NCI-H2227 (cell line): ENCODE results near the gene SLC6A9.

Source experiments
- DNase-seq: peaks from one replicate; lab custom pipeline; 2025; ENCODE audit not compliant: unreplicated experiment; lab: John Stamatoyannopoulos, UW

SLC6A9 gene

DNA sequence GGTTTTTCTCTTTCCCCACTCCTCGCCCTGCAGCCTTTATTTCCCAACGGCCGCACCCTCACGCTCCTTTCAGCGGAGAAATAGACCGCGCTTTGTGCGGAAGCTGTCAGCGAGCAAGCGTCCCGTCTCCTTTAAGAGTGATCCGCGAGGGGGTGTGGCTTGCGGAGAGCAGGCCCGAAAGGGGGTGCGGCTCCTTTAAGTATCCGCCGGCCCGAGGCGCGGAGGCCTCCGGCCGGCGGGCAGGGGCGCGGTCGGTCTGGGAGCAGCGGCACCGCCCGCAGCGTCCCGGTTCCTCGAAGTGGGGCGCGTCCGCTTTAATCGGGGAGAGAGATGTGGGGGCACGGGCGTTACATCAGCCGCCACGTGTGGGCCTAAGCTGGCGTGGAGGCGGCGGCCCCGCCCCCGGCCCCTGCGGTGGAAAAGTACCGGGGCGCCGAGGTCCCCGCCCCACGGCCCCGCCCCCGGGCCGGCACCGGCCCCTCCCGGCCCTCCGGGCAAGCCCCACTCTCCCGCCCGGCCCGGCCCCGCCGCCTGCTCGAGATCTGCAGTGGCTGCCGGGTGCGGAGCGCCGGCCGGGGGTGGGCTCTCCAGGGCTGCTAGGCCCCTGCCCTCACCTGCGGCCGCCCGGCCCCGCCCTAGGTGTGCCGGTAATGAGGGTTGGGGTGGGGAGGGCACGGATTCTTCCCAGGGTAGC is 1.2 kb downstream of the SLC6A9 start:
- peak; percentile 91 for DNase-seq

DNA sequence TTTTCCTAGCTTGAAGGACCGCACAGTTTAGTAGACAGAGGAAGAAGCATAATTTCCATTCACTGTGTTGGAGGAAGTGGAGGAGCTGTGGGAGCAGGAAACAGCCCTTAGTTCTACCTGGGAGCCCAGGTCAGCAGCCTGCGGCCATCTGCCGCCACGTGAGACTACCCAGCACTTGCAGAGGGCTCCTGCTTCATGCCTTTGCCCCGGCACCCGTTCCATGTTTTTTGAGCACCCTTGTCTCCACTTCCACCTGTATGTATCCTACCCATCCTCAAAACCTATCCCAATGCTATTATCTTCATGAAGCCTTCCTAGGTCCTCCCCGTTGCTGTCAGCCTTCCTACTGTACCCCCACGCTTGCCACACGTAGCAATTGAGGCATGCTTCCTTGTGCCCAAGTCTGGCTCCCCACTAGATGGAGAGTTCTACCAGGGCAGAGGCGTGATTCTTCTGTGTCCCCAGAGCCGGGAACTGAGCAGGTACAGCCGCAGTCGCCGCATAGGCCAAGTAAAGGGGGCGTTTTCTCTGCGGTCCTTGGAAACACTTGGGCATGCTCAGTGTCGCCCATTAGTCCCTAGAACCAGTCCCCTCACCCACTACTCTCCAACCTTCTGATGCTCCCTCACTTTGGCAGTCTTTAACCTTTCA is 1.9 kb downstream of the SLC6A9 start:
- DNase-seq, result peak; percentile 78

DNA sequence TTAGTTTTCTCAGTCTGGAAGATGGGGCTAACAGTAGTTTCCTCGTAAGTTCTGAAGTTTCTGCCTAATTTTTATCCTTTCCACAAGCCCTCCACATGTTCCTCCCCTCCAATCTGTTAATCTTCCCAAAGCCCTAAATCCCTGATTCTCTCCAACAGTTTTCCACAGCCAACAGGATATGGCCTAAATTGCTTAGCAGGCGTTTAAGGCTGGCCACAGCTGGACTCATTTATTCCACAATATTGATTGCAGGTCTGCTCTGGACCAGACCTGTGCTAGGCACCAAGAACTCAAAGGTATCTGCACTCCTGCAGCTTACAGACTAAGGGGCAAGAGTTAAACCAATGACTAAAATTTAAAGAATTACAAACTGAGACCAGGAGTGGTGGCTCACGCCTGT is 3.9 kb downstream of the SLC6A9 start:
- no peak for DNase-seq

DNA sequence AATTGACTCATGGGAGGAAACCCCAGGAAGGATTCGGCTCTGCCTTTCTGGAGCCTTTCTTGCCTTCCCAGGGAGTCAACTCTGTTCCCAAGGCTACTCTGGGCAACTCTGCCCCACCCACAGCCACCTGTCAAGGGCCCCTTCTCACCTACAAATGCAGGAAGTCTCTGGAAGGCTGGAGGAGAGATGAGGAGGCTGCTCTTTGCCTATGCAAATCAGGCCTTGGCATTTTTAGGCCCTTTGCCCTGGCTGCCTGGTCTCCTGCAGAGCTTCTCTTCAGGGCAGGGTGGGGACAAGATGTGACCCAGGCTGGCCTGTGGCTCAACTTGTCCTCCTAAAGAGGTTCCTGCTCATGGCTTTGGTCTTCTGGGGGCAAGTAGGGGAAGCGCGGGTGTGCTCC is 5.4 kb downstream of the SLC6A9 start:
- no peak for DNase-seq

DNA sequence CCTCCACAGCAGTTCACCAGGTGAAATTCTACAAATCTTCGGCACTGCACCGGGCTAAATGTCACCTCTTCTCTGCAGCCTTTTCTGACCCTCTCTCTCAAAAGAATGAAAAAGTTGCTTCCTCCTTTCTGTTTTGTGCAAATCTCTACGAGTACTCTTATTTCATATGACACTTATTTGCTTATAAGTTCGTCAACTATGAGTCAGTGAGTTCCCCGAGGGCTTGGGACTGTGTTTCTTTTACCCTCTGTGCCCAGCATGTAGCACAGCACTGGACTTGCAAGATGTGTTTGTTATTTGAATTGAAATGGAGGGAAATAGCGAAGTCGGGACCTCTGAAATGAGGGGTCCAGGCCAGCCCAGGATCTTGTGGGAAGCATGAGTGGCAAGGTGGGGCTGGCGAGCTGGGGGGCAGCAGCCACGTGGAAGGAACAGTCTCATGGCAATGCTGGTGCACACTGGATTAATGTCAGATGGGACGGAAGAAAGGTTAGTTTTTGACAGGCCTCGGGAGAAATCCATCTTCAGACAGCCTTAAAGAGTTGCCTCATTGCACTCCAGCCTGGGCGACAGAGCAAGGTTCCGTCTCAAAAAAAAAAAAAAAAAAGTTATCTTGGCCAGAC is 6.2 kb downstream of the SLC6A9 start:
- no peak for DNase-seq

DNA sequence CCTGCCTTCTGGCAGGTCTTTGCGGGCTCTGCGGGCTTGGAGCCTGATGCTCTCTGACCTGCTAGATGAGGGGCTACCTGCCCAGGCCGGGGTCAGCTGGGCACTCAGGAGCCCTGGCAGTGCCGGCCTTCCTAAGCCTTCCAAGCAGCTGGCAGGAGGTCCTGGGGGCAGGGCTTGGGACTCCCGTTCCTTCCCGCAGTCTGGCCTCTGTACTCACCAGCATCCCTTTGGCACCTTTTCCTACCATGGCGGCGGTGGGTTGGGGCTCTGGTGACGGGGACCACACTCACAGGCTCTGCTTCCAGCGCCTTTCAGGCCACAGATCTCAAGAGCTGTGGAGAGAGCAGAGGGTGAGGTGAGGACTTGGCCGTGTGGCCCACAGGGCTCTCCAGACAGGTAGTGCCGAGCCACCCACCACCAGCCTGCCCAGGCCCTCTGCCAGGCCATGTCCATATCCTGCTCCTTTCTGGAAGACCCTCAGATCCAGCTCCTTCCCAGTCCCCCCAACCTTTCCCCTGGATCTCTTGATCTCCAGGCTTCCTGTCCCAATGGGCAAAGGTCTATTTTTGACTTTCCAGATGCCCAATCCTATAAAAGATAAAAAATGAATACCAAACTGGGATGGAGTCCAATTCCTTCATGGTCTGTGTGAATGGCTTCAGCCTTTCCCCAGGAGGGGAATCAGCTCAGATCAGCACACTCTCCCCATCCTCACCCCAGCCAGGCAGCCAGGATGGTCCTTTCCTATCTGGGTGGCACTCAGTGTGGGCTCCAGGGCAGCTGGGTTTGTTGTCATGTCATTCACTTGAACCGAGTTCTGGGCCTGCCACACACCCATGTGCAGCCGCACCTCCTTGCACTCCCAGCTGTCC is 7.0 kb downstream of the SLC6A9 start:
- DNase-seq, result no peak

DNA sequence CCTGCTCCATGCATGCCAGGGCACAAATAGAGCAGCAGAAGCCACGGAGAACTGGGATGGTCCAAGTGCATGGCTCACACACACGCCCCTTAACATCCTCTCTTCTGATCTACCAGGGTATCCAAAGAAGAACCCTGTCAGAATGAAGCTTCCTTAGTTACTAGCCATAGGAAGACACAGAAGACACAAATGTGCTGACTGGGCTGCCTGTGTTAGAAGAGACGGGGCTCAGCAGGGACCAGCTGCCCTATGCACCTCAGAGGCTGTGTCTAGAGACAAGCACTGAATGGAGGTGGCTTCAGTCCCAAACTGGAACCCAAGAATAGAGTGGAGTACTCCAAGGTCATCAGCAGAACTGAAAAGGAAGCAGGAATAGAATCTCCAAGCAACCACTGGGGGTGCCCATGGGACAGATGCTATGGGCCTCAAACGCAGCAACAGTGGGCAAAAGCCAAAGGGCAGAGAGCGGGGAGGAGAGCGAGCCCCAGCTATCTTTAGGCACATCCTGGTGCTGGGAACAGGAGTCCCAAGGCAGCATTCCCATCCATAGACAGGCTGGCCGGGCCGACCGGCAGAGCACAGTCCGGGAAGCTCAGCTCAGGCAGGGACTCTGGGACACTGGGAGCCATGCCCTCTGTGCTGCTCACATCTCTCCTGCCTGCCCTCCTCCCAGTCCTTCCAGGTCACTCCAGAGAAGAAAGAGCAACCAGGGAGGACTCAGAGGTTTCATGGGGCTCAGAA is 9.5 kb downstream of the SLC6A9 start:
- no peak for DNase-seq

DNA sequence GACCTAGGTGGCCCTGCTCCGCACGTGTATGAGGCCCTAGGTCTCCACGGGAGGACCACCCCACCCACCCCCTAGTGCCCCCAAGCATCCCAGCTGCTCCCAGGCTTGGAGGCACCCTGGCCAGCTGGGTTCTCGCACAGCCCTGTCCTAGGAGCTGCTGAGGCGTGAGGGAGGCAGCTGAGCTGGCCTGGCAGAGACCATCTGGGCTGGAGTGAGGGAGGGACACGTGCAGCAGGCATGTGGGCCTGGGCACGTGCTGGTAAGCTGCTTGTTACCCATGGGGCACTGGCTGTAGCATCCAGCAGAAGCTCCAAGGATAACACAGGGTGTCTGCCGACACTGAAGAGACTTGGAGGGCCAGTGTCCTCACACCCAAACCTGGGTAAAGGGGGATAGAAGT is 10.1 kb downstream of the SLC6A9 start:
- DNase-seq, result no peak

DNA sequence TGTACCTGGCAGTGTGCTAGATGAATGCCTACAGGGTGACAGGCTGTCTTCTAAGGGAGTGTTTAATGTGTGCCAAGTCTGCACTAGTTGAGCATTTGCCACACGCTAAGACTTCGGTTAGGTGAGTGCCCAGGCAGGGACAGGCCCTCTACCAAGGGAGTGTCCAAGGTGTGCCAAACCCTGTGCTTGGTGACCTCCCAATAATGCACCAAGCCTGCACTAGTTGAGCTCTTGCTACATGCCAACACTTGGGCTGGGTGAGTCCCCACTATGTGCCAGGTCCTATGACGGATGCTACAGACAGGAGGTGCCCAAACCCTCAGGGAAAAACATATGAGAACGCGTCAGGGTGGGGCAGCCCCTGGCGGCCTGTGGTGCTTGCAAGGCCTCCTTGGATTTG is 10.8 kb downstream of the SLC6A9 start:
- DNase-seq, result no peak

DNA sequence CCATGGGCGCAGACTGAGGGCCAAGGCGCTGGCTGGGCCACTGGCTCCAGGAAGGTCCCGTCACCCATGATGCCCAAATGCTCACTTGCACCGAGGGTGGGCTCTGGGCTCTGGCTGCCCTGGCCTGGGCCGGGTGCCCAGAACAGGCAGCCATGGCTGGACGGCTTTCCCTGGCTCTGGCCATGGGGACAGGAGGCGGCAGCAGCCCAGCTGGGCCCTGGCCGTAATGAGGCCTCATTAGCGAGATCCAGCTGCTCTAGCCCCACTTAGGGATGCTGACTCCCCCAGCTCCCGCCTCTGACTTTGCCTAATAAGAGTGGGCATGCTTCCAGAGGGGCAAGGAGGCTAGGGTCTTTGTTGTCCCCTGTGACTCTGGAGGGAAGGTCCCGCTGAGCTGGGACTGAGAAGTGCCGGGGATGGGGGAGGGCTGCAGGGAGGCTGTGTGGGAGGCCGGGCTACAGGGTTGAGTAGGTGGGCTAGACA is 11.8 kb downstream of the SLC6A9 start:
- peak; percentile 18 for DNase-seq

DNA sequence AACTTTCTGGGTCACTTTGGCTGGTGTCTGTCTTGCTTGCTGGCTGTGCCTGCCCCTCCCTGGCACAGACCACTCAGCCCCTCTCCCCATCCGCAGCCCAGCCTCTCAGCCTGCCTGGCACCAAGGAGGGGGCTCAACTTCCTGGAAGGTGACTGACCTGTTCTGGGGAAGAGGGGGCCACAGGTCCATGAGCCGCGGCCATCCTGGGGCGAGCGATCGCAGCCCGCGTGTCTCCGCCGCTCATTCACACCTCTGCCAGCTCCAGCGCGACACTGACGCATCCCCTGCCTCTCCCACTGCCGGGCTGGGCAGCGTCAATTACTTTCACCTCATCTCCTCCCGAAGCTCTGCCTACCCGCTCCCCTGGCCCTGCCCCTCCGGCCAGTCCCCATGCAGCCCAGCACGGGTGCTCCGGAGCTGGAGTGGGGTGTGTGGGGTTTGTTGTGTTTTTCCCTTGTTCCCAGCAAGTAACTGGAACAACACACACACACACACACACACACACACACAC is 14.3 kb downstream of the SLC6A9 start:
- DNase-seq, result no peak

DNA sequence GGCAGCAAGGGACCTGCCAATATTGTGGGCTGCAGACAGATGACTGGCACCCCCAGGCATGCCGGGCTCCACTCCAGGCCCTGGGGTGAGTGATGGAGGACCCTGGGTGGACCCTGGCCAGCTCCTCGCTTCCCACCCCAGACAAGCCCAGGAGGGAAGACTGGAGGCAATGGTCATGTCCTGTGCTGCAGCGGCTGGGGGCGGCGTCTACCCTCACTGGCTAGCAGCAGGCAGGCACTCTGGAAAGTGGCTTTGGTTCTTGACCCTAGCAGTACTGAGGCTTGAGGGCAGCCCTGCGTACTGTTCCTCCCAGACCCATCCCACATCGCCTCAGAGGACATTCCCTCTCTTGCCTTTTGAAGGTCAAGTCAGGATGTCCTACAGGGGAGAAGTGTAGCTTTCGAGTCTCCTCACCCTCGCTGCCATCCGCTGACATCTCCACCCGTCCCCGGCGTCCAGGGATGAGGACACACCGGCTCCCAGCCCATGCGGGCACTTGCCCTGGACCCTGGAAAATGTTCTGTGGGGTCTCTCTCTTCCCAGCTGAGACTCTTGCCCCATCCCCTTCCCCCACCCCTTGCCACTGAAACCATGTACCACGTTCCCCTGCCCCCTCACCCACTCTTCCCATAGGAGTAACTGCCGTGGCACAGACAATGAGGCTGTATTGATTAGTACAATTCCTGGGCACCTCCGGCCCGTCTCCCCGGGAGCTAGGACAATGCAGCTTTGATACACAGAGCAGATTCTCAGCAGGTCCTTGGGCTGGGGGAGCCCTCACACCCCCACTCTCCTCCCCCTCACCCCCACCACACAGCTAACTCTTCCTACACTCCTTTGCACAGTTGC is 15.0 kb downstream of the SLC6A9 start:
- DNase-seq, result no peak

DNA sequence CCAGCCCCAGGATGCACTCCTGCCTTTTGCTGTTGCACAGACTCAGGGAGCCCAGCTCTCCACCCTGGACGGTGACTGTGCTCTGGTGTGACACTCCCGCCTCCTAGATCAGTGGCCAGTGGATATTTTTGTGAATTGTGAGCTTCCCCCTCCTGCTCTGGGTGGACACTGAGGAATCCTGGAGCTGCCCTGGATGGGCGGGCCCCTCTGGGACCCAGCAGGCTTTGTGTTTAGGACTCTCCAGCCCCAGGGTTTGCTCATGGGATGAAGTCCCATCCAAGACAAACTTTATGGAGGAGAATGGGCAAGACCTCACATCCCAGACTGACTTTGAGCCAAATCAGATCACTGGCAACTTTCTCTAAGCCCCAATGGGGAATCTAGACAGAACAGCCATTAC is 16.1 kb downstream of the SLC6A9 start:
- DNase-seq, result no peak

DNA sequence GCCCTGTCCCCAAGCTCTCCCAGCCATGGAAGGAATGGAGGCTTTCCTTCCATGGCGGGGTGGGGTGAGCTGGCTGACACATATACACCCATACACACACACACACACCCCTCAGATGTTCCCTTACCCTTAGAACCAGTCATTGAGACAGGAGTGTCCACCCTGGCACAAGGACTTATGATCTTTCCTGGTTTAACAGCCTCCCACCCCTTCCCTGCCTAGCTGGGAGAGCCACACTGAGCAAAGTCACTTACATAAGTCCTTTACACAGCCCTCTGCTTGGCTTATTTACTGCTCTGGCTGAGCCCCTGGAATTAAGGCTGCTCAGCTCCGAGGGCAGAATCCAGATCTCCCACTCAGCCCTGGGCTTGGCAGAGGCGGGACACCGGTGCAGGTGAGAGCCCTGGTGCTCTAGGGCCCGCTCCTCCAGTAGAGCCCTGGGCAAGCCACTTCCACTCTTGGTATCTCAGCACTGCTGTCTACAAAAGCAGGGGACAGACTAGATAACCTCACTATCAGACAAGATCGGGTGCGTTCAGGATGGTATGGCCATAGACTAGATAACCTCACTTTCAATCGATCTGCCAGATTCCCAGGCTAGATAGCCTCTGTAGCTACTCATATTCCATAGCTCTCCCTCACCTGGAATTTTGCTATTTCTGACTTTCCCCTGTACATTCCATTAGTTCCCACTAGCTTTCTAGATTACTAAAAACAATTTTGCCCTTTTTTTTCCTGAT is 16.7 kb downstream of the SLC6A9 start:
- no peak for DNase-seq

DNA sequence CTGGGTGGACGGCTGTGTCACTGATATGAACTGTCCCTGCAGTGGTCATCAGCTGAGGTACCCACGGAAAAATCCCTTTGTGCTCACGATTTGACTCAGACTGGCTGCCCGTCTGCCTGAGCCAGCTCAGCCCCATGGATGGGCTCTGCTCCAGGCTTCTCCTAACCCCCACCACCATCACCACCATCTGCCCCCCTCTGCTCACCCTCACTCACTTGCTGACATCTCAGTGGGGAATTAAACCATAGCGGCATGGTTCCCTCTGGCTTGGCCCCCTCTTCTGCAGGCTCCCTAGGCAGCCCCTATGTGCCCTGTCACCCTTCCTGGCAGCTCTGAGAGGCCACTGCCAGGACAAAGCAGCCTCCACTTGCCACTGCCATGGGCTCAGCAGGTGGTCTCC is 17.3 kb downstream of the SLC6A9 start:
- DNase-seq, result no peak

DNA sequence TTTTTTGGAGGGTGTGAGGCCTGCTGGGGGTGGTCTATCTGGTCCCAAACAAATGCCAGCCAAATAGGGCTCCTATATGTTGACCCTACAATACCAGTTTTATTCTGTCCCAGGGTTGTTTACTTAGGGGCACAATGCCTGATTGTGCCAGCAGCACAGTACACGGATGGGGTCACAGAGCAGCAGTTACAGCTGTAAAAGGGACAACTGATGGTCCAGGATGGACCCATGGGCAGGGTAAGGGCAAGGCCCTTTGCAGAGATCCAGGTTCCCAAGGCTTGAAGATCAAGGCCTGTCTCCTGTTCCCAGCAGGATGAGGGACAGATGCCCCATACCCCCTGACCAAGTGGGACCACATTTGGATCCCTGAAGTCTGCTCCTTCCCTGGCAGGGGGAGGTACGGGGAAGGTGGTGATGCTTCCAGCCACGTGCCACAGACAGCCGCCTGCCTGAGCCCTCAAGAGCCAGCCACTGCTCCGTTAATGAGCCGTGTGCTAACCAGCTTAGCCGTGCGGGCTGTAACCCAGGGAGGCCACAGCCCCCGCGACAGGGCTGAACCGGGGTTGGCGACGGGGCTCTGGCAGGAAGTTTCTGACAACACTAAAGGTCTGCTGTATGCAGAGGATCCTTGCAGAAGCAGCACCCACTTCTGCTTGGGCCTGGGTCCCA is 18.2 kb downstream of the SLC6A9 start:
- DNase-seq, result peak; percentile 24

DNA sequence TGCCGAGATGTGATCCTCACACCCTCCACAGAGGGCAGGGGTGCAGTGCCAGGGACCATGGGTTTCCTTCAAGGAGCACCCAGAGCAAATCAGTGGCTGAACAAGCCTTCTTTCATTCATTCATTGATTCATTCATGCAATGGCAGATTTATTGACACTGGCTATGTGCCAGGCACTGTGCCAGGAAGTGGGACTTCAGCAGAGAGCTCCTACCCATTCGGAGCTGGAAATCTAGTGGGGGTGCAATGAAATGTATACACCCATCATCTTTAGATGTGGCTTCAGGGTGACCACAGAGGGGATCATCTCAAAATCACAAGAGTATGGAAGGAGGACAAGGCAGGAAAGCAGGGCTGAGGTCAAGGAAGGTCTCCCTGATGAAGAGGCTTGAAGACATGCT is 18.9 kb downstream of the SLC6A9 start:
- DNase-seq, result no peak

DNA sequence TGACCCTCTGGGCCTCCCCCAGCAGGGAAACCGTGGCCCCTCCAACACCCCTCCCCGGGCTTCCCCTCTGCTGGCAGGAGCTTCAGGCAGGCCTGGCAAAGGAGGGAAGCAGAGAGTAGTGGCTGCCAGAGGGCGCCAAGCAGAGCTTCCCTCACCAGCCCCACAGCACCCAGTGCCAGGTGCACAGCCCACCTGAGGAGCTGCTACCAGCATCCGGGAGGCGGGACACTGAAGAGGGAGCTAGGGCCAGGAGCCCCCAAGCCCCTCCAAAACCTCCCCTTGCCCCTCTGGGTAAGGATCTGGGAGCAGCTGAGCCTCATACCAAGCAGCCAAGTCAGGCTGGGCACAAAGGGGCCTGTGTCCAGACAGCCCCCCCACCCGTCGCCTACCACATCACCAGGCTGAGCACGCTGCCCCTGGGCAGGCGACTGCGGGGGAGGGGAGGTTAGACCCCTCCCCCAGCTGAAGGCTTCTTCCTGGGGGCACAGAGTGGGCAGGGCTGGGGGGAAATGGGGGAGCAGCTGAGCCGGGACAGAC is 20.3 kb downstream of the SLC6A9 start:
- DNase-seq, result no peak
